Panc1 (cell line): ENCODE data around the gene OR11L1.

Experiments
- POLR2AphosphoS5 ChIP-seq: IDR thresholded peaks from 2 replicates; pipeline ENCODE4 v1.6.1; 2012; ENCODE audit warnings: mild to moderate bottlenecking, low read depth, low read length, moderate library complexity
- TF ChIP-seq, protein P1 (sequence below): fragments of 450-650 bp; IDR thresholded peaks from 2 replicates; pipeline ENCODE4 v1.5.1; 2017; ENCODE audit warnings: mild to moderate bottlenecking

DNA sequence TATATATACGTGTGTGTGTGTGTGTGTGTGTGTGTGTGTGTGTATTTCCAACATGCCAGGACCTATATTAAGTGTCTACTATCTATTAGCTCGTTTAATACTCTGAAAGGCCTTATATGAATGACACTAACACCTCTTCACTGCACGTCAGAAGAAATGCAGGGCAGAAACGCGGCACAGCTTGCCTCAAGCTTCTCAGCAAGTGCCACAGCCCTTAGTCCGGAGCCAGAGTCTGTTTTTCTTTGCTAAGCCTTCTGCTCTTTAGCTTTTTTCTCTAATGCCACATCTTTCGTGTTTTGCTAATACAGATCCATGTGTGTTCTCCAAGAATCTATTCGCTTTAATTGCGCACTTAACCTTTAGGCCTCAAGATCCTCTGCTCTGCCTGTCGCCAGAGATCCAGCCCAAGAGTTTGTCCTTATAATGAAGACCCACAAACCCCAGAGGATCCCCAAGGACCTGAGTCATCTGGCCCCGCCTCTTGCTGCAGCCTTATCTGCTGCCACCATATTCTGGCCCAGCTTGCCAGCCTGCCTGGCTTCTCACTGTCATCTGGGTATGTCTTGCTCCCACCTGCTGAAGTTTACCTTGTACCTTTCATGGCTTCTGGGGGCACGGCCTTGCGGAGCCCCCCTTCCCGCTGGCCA lies 13.3 kb upstream of the OR11L1 start:
- TF ChIP-seq, protein P1, sequence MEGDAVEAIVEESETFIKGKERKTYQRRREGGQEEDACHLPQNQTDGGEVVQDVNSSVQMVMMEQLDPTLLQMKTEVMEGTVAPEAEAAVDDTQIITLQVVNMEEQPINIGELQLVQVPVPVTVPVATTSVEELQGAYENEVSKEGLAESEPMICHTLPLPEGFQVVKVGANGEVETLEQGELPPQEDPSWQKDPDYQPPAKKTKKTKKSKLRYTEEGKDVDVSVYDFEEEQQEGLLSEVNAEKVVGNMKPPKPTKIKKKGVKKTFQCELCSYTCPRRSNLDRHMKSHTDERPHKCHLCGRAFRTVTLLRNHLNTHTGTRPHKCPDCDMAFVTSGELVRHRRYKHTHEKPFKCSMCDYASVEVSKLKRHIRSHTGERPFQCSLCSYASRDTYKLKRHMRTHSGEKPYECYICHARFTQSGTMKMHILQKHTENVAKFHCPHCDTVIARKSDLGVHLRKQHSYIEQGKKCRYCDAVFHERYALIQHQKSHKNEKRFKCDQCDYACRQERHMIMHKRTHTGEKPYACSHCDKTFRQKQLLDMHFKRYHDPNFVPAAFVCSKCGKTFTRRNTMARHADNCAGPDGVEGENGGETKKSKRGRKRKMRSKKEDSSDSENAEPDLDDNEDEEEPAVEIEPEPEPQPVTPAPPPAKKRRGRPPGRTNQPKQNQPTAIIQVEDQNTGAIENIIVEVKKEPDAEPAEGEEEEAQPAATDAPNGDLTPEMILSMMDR = no peak
- TF ChIP-seq POLR2AphosphoS5 = no peak
